ENCODE data around the gene FADS1.

Gene FADS1

GRCh38 chr11:61753672-61754071 lies 63.1 kb downstream of the FADS1 start:
- TF ChIP-seq GATA1 (IDR thresholded peaks at IDR 0.05; ENCODE audit: low read depth, low read length) (no peak), POLR2A (IDR thresholded peaks at IDR 0.05; ENCODE audit: low read length) (no peak)
- DNase-seq, result no peak

- no peak for DNase-seq
- TF ChIP-seq POLR2A (IDR thresholded peaks at IDR 0.05; ENCODE audit: low read length), result no peak
- no peak for TF ChIP-seq GATA1 (IDR thresholded peaks at IDR 0.05; ENCODE audit: low read depth, low read length)
These were observed 63.8 kb downstream of the FADS1 start for GRCh38 chr11:61752925-61753521.

- TF ChIP-seq GATA1 (IDR thresholded peaks at IDR 0.05; ENCODE audit: low read depth, low read length) (no peak), POLR2A (IDR thresholded peaks at IDR 0.05; ENCODE audit: low read length) (no peak)
- peak; percentile 69 to 80 for DNase-seq
These were observed 64.5 kb downstream of the FADS1 start, which contains the start of gene MYRF for GRCh38 chr11:61752117-61752924. TSS of gene MYRF (plus strand) at chr11:61752636. CDS start at chr11:61752745, 109 bp downstream.

GRCh38 chr11:61751384-61751783 lies 65.4 kb downstream of the FADS1 start:
- TF ChIP-seq POLR2A (IDR thresholded peaks at IDR 0.05; ENCODE audit: low read length) (no peak), GATA1 (IDR thresholded peaks at IDR 0.05; ENCODE audit: low read depth, low read length) (no peak)
- no peak for DNase-seq

DNA sequence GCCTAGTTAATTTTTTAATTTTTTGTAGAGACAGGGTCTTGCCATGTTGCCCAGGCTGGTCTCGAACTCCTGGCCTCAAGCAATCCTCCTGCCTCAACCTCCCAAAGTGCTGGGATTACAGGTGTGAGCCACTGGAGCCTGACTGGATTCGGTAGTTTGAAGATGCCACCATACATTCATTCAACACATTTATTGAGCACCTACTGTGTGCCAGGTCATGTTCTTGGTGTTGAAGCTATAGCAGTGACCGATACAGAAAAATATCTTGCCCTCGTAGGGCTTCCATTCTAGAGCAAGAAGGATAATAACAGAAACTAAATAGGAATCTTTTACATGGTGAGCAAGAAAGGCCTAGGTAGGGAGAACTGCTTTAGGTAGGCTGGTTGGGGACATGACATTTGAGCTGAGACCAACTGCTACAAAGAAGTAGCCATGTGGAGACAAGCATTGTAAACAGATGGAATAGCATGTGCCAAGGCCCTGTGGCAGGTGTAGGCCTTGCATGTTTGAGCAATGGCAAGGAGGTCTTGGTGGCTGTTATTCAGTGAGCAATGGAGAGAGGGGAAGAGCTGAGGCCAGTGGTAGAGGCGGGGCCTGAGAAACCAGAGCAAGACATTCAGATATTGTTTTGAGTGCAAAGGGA lies 66.1 kb downstream of the FADS1 start:
- DNase-seq, result no peak
- TF ChIP-seq GATA1 (IDR thresholded peaks at IDR 0.05; ENCODE audit: low read depth, low read length) (no peak), POLR2A (IDR thresholded peaks at IDR 0.05; ENCODE audit: low read length) (no peak)

Data from erythroblast (primary cell).